NB4 (cell line): Measurements from ENCODE around the gene COL5A1.
A peak's percentile ranks its signal among the peaks of the same experiment; 100 is the strongest.

Source experiments
- DNase-seq: peaks from one replicate; pipeline ENCODE4 v3.0.0; 2010; ENCODE audit warnings: low read depth
- H3K4me3 ChIP-seq: one replicate; pipeline ENCODE4 v1.5.1; 2011; ENCODE audit warnings: mild to moderate bottlenecking, low read depth, low read length, moderate library complexity
- CTCF ChIP-seq: IDR thresholded peaks from one replicate; pipeline ENCODE4 v1.5.1; 2012; ENCODE audit warnings: low read depth, low read length
- MYC ChIP-seq: IDR thresholded peaks from 2 replicates; pipeline ENCODE4 v1.6.1; 2011; ENCODE audit warnings: low read depth, low read length
- POLR2A ChIP-seq: IDR thresholded peaks from 2 replicates; pipeline ENCODE4 v1.6.1; 2011; ENCODE audit warnings: mild to moderate bottlenecking; ENCODE audit not compliant: insufficient read length; ENCODE audit errors: extremely low read depth
- TF ChIP-seq, protein P1 (sequence below): IDR thresholded peaks from 2 replicates; pipeline ENCODE4 v1.6.1; 2011; ENCODE audit warnings: low read depth, low read length

The COL5A1 gene

GRCh38 chr9:134770972-134771971, 129.7 kb downstream of the COL5A1 start:
- no peak overlapping the region for H3K4me3 ChIP-seq
- peak; percentile 70 for DNase-seq
- TF ChIP-seq CTCF: no peak
- TF ChIP-seq, protein P1, sequence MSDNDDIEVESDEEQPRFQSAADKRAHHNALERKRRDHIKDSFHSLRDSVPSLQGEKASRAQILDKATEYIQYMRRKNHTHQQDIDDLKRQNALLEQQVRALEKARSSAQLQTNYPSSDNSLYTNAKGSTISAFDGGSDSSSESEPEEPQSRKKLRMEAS: peak; percentile 23; the same call in 1 of the 2 replicates
- TF ChIP-seq POLR2A: peak; percentile 13
- TF ChIP-seq MYC: peak; percentile 56; the same call in 1 of the 2 replicates

- no peak for DNase-seq
- no peak overlapping the region for H3K4me3 ChIP-seq
- TF ChIP-seq POLR2A (no peak), MYC (no peak), CTCF (no peak)
- TF ChIP-seq, protein P1: no peak
These were observed 130.7 kb downstream of the COL5A1 start for GRCh38 chr9:134772331-134772730.

DNA sequence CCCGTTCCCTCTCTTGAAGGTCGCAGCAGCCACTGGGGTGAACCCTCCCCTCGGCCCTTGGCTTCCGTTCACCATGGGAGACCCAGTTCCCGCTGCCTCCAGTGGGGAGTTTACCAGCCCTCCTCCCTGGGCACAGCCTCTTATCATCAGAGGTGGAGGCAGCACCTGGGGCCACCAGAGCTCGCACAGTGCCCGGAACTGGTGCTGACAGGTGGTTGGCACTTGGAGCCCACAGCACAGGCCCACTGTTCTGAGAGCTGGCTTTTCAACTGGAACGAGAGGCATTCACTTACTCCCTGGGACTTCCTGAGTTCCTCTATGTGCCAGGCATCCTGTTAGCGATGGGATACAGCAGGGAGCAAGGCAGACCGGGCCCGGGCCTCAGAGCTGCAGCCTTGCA, 132.2 kb downstream of the COL5A1 start:
- no peak overlapping the region for H3K4me3 ChIP-seq
- DNase-seq: no peak
- TF ChIP-seq, protein P1: no peak
- no peak for TF ChIP-seq POLR2A
- TF ChIP-seq CTCF: no peak
- no peak for TF ChIP-seq MYC

GRCh38 chr9:134774410-134774809, 132.8 kb downstream of the COL5A1 start:
- no peak for DNase-seq
- TF ChIP-seq POLR2A (no peak), CTCF (no peak), MYC (no peak)
- TF ChIP-seq, protein P1: no peak
- no peak overlapping the region for H3K4me3 ChIP-seq

GRCh38 chr9:134775081-134775951, 133.7 kb downstream of the COL5A1 start:
- no peak for DNase-seq
- H3K4me3 ChIP-seq: no peak overlapping the region
- TF ChIP-seq, protein P1: no peak
- no peak for TF ChIP-seq MYC
